ENCODE results near the gene OR51V1. TPM values are rescaled to one million over a fixed set of nuclear protein-coding genes. Genes with fewer than 3 reads are reported as not detected.
"Not testable (repeated sequence)": the region's sequence is repeated elsewhere in the genome, so short reads cannot be mapped to it uniquely, and the experiment has no call there.

The OR51V1 gene
- total and polyA plus RNA-seq, 5 donors: not detected

DNA sequence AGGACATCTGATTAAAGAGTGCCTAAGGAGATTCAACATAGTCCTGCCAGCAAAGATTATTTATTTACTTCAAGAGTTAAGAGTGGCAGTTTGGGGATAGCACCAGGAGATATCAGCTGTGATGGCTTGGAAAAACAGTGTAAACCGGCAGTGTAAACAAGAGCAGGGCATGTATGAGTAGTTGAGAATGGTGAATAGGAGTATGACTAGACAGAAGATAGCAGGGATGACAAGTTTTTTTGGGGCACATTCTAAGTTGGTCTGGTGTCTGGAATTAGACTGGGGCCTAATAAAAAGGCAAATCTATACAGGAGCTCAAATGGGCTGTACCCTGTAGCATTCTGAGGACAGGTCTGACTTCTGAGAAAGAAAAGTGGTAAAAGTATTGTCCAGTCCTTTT, 39.4 kb downstream of the OR51V1 start:
- DNase-seq; H3K27ac ChIP-seq (ENCODE audit: low read length); H3K9me3 ChIP-seq (ENCODE audit: control insufficient read depth, low read length); H3K4me3 ChIP-seq (ENCODE audit: low read length); intact Hi-C loops (cut with DNase I); H3K4me1 ChIP-seq (ENCODE audit: control insufficient read depth, insufficient read depth, low read length); H3K27me3 ChIP-seq (ENCODE audit: control insufficient read depth, insufficient read depth); ATAC-seq: not testable (repeated sequence)
- no CpG with 5 or more reads among the region's 1 CpG for WGBS

DNA sequence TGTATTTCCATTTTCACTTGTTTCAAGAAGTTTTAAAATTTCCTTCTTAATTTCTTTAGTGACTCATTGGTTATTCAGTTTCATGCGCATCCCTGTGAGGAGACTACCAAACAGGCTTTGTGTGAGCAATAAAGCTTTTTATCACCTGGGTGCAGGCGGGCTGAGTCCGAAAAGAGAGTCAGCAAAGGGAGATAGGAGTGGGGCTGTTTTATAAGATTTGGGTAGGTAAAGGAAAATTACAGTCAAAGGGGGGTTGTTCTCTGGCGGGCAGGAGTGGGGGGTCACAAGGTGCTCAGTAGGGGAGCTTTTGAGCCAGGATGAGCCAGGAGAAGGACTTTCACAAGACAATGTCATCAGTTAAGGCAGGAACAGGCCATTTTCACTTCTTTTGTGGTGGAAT, 40.3 kb downstream of the OR51V1 start:
- ATAC-seq; H3K27ac ChIP-seq (ENCODE audit: low read length); H3K9me3 ChIP-seq (ENCODE audit: control insufficient read depth, low read length); H3K4me3 ChIP-seq (ENCODE audit: low read length); DNase-seq; H3K4me1 ChIP-seq (ENCODE audit: control insufficient read depth, insufficient read depth, low read length); H3K27me3 ChIP-seq (ENCODE audit: control insufficient read depth, insufficient read depth); intact Hi-C loops (cut with DNase I): not testable (repeated sequence)
- WGBS: 75% methylated on average over 4 of the region's 4 CpGs

DNA sequence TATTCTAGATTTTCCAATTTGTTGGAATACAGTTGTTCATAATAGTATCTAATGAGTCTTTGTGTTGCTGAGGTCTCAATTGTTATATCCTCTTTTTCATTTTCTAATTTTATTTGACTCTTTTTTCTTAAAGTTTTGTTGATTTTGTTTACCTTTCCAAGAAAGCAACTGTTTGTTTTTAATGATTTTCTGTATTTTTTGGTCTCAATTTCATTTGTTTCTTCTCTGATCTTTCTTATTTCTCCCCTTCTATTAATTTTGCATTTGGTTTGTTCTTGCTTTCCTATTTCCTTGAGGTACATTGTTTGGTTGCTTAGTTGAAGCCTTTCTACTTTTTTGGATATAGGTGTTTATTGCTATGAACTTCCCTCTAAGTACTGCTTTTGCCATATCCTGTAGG, 40.7 kb downstream of the OR51V1 start:
- no peak overlapping the region for H3K4me3 ChIP-seq (ENCODE audit: low read length)
- H3K9me3 ChIP-seq (ENCODE audit: control insufficient read depth, low read length): no peaks in the 10 kb centered on the region
- DNase-seq: no peak
- intact Hi-C loops (cut with DNase I): no loop called here
- no peaks in the 10 kb centered on the region for H3K4me1 ChIP-seq (ENCODE audit: control insufficient read depth, insufficient read depth, low read length)
- H3K27me3 ChIP-seq (ENCODE audit: control insufficient read depth, insufficient read depth): no peaks in the 10 kb centered on the region
- no peak for ATAC-seq
- no peak overlapping the region for H3K27ac ChIP-seq (ENCODE audit: low read length)

DNA sequence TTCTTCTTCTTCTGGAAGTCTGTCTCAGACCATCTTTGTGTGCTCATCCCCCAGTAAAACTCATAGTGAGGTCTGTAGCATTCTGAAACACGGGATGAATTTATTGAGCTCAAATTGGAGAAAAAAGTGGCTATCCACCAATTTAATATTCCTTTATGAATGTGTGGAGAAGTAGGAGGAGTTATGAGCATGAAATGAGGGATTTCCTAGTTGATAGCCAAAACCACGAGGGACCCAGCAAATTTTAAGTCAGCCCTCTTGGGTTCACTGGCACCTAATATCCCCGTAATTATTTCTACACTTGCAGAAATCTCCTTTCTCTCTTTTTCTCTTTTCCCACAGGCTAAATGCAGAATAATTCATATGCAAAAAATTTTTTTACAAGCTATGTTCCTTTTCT, 45.8 kb downstream of the OR51V1 start, which contains the start of gene OR52A1:
Gene OR52A1 (minus strand): TSS at position 101 of the 400 bp plus-strand sequence. CDS start 2,388 bp downstream, outside the sequence.
- WGBS: 67% methylated on average over 3 of the region's 3 CpGs
- no peaks in the 10 kb centered on the region for H3K4me1 ChIP-seq (ENCODE audit: control insufficient read depth, insufficient read depth, low read length)
- DNase-seq (no peak), ATAC-seq (no peak)
- H3K9me3 ChIP-seq (ENCODE audit: control insufficient read depth, low read length): no peaks in the 10 kb centered on the region
- H3K4me3 ChIP-seq (ENCODE audit: low read length): no peak within 1 kb of the TSS
- intact Hi-C loops (cut with DNase I): no loop called here
- no peaks in the 10 kb centered on the region for H3K27me3 ChIP-seq (ENCODE audit: control insufficient read depth, insufficient read depth)
- H3K27ac ChIP-seq (ENCODE audit: low read length): no peak within 1 kb of the TSS

DNA sequence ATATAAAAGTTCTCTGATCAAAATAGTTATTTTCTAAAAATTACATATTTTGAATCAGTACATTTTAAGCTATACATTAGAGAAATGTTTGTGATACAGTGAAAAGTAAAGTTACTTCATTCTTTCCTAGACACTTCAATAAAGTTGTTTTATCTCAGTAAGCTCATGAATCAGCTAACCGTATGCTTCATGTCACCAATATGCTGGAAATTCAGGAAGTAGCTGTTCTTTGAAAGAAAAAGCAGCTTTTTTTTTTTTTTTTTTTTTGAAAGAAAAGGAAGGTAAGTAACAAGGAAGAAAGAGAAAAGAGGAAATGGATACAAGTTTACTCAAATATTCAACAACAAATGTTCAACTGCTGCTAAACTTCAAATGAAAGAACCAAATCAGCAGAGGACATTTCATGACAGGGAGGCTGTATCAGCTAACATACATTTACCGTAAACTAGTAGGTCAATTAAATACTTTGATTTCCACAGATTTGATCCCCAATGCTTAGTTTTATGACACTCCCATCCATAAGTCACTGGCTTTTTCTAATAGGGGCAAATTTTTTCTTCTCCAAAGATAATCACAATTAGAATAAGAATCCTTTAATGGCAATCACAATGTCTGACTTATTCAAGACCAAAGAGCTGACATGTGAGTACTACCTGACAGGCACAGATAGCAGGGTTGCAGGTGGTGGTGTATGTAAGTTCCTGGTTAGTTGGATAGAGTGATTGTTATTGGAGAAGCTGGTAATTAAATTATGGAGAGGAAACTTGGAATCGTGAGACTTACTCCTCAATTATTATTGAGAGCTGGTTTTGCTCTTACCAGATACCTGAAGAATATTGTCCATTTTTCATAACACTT, 46.7 kb downstream of the OR51V1 start:
- intact Hi-C loops (cut with DNase I): no loop called here
- H3K4me1 ChIP-seq (ENCODE audit: control insufficient read depth, insufficient read depth, low read length): no peaks in the 10 kb centered on the region
- no peak for ATAC-seq
- H3K4me3 ChIP-seq (ENCODE audit: low read length): no peak overlapping the region
- WGBS: 58% methylated on average over 3 of the region's 3 CpGs
- H3K9me3 ChIP-seq (ENCODE audit: control insufficient read depth, low read length): no peaks in the 10 kb centered on the region
- DNase-seq: no peak
- no peaks in the 10 kb centered on the region for H3K27me3 ChIP-seq (ENCODE audit: control insufficient read depth, insufficient read depth)
- no peak overlapping the region for H3K27ac ChIP-seq (ENCODE audit: low read length)

DNA sequence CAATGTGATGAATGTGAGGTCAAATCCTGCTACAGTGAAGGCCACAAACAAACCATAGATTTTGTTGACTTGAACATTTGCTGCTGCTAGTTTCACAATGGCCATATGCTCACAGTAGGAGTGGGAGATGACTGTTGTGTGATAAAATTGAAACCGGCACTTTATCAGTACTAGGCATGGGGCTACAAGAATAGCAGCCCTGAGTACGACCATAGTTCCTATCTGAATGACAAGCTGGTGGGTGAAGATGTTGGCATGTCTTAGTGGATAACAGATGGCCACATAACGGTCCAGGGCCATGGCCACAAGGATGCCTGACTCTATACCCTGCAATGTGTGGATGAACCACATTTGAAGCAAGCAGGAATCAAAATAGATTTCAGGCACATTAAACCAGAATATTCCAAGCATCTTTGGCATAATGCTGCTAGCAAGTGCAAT, 48.7 kb downstream of the OR51V1 start:
- 27% methylated on average over 3 of the region's 3 CpGs for WGBS
- H3K4me3 ChIP-seq (ENCODE audit: low read length): no peak overlapping the region
- no peaks in the 10 kb centered on the region for H3K9me3 ChIP-seq (ENCODE audit: control insufficient read depth, low read length)
- H3K4me1 ChIP-seq (ENCODE audit: control insufficient read depth, insufficient read depth, low read length): no peaks in the 10 kb centered on the region
- no peak for ATAC-seq
- no peak for DNase-seq
- H3K27ac ChIP-seq (ENCODE audit: low read length): no peak overlapping the region
- no peaks in the 10 kb centered on the region for H3K27me3 ChIP-seq (ENCODE audit: control insufficient read depth, insufficient read depth)
- intact Hi-C loops (cut with DNase I): no loop called here

Other genes starting within 250 kb of the OR51V1 start
- gene OR51A2, start 245.0 kb downstream of the OR51V1 start, total RNA-seq: not detected
- not detected for gene OR51A2, start 245.0 kb downstream of the OR51V1 start, polyA plus RNA-seq
- not detected for gene OR51L1, start 205.8 kb downstream of the OR51V1 start, total RNA-seq
- gene OR51L1, start 205.8 kb downstream of the OR51V1 start, polyA plus RNA-seq: not detected
- gene OR52J3, start 154.2 kb downstream of the OR51V1 start, total RNA-seq: not detected
- gene OR52J3, start 154.2 kb downstream of the OR51V1 start, polyA plus RNA-seq: not detected
- gene OR52E2, start 141.1 kb downstream of the OR51V1 start, total RNA-seq: not detected
- not detected for gene OR52E2, start 141.1 kb downstream of the OR51V1 start, polyA plus RNA-seq
- not detected for gene OR52E1, start 131.1 kb downstream of the OR51V1 start, total RNA-seq
- gene OR52E1, start 131.1 kb downstream of the OR51V1 start, polyA plus RNA-seq: not detected
- gene OR52A5, start 62.3 kb downstream of the OR51V1 start, total RNA-seq: not detected
- not detected for gene OR52A5, start 62.3 kb downstream of the OR51V1 start, polyA plus RNA-seq
- not detected for gene OR52A1, start 45.9 kb downstream of the OR51V1 start, total RNA-seq
- gene OR52A1, start 45.9 kb downstream of the OR51V1 start, polyA plus RNA-seq: not detected
- 100 to 1,000 TPM in 2 of 4 donors, 10 to 100 TPM in 2; 63.4 to 190 (median 100) TPM for gene HBB, start 26.4 kb upstream of the OR51V1 start, total RNA-seq
- 3.0 TPM for gene HBB, start 26.4 kb upstream of the OR51V1 start, polyA plus RNA-seq
- not detected for gene HBD, start 33.8 kb upstream of the OR51V1 start, total RNA-seq
- not detected for gene HBD, start 33.8 kb upstream of the OR51V1 start, polyA plus RNA-seq
- not detected for gene HBG1, start 49.2 kb upstream of the OR51V1 start, total RNA-seq
- gene HBG1, start 49.2 kb upstream of the OR51V1 start, polyA plus RNA-seq: not detected
- 1 to 10 TPM in 1 of 4 donors, under 1 TPM in 1, not detected in 2; 0.44 to 1.1 TPM for gene HBG2, start 54.1 kb upstream of the OR51V1 start, total RNA-seq
- 0.27 TPM for gene HBG2, start 54.1 kb upstream of the OR51V1 start, polyA plus RNA-seq
- not detected for gene HBE1, start 69.3 kb upstream of the OR51V1 start, total RNA-seq
- gene HBE1, start 69.3 kb upstream of the OR51V1 start, polyA plus RNA-seq: 0.11 TPM
- not detected for gene OR51B4, start 101.3 kb upstream of the OR51V1 start, total RNA-seq
- gene OR51B4, start 101.3 kb upstream of the OR51V1 start, polyA plus RNA-seq: not detected
- gene OR51B2, start 123.6 kb upstream of the OR51V1 start, total RNA-seq: not detected
- not detected for gene OR51B2, start 123.6 kb upstream of the OR51V1 start, polyA plus RNA-seq
- gene OR51B5, start 142.8 kb upstream of the OR51V1 start, total RNA-seq: under 1 TPM in 1 of 4 donors, not detected in 3; 0.33 TPM
- 0.14 TPM for gene OR51B5, start 142.8 kb upstream of the OR51V1 start, polyA plus RNA-seq
- gene OR51B6, start 150.8 kb upstream of the OR51V1 start, total RNA-seq: not detected
- not detected for gene OR51B6, start 150.8 kb upstream of the OR51V1 start, polyA plus RNA-seq
- gene OR51M1, start 183.1 kb upstream of the OR51V1 start, total RNA-seq: not detected
- gene OR51M1, start 183.1 kb upstream of the OR51V1 start, polyA plus RNA-seq: not detected
- gene OR51Q1, start 221.4 kb upstream of the OR51V1 start, total RNA-seq: not detected
- gene OR51Q1, start 221.4 kb upstream of the OR51V1 start, polyA plus RNA-seq: not detected
- not detected for gene OR51I1, start 240.8 kb upstream of the OR51V1 start, total RNA-seq
- not detected for gene OR51I1, start 240.8 kb upstream of the OR51V1 start, polyA plus RNA-seq
- not detected for gene OR51I2, start 248.6 kb upstream of the OR51V1 start, total RNA-seq
- gene OR51I2, start 248.6 kb upstream of the OR51V1 start, polyA plus RNA-seq: not detected

Data from right cardiac atrium (tissue), 5 donors.